GM23338 (cell line): ENCODE results near the gene KLF7. TPM values are rescaled to one million over a fixed set of nuclear protein-coding genes. Genes with fewer than 3 reads are reported as not detected.

Source experiments
- ATAC-seq: fragments of 200-7000 bp; cut with Tn5 transposase; 3 replicates; pipeline ENCODE4 v1.9.1; 2020
- DNase-seq: peaks from one replicate; pipeline ENCODE4 v3.0.0-alpha.2; 2015; ENCODE audit warnings: low spot score
- H2AFZ ChIP-seq: fragments of 200-600 bp; sonication (generic); 2 replicates; pipeline ENCODE4 v1.8.0; 2016; ENCODE audit warnings: antibody characterized with exemption, mild to moderate bottlenecking, moderate library complexity
- H3F3A ChIP-seq: fragments of 200-600 bp; sonication (generic); replicated peaks from 2 replicates; pipeline ENCODE4 v1.8.0; 2017; ENCODE audit warnings: antibody characterized with exemption, mixed run types, low read depth
- H3K27ac ChIP-seq: fragments of 200-600 bp; sonication (generic); 2 replicates; pipeline ENCODE4 v1.6.1; 2016; ENCODE audit warnings: low read depth
- H3K27me3 ChIP-seq: fragments of 200-600 bp; sonication (generic); 2 replicates; pipeline ENCODE4 v1.8.0; 2016; ENCODE audit warnings: mild to moderate bottlenecking, mixed run types, moderate library complexity; ENCODE audit not compliant: insufficient read depth
- H3K36me3 ChIP-seq: fragments of 200-600 bp; sonication (generic); 2 replicates; pipeline ENCODE4 v1.8.0; 2016; ENCODE audit warnings: mild to moderate bottlenecking; ENCODE audit not compliant: insufficient read depth
- H3K4me1 ChIP-seq: fragments of 200-600 bp; sonication (generic); 2 replicates; pipeline ENCODE4 v1.8.0; 2016; ENCODE audit warnings: mild to moderate bottlenecking, moderate library complexity; ENCODE audit not compliant: insufficient read depth
- H3K4me2 ChIP-seq: fragments of 200-600 bp; sonication (generic); 2 replicates; pipeline ENCODE4 v1.7.1; 2017; ENCODE audit warnings: mixed run types
- H3K4me3 ChIP-seq: fragments of 200-600 bp; sonication (generic); 2 replicates; pipeline ENCODE4 v1.6.1; 2016; ENCODE audit warnings: mixed run types
- H3K79me2 ChIP-seq: fragments of 200-600 bp; sonication (generic); replicated peaks from 2 replicates; pipeline ENCODE4 v1.8.0; 2017; ENCODE audit warnings: mild to moderate bottlenecking; ENCODE audit not compliant: insufficient read depth
- H3K9me2 ChIP-seq: fragments of 200-600 bp; sonication (generic); 2 replicates; pipeline ENCODE4 v1.8.0; 2017; ENCODE audit not compliant: insufficient read depth
- H4K20me1 ChIP-seq: fragments of 200-600 bp; sonication (generic); replicated peaks from 2 replicates; pipeline ENCODE4 v1.8.0; 2017; ENCODE audit warnings: mild to moderate bottlenecking; ENCODE audit not compliant: insufficient read depth
- H3K27ac Mint-ChIP-seq: 2 replicates; pipeline ENCODE4 v1.8.0; 2020; ENCODE audit warnings: inconsistent platforms, mild to moderate bottlenecking, moderate library complexity, mixed read lengths
- H3K27me3 Mint-ChIP-seq: 3 replicates; pipeline ENCODE4 v1.8.0; 2022; ENCODE audit warnings: low read depth, mild to moderate bottlenecking, moderate library complexity, mixed read lengths, inconsistent platforms; ENCODE audit not compliant: insufficient read depth, poor library complexity
- H3K36me3 Mint-ChIP-seq: 3 replicates; pipeline ENCODE4 v1.8.0; 2021; ENCODE audit warnings: low read depth, mild to moderate bottlenecking, inconsistent platforms, moderate library complexity, mixed read lengths
- H3K4me1 Mint-ChIP-seq: 3 replicates; pipeline ENCODE4 v1.8.0; 2020; ENCODE audit warnings: mild to moderate bottlenecking, inconsistent platforms, mixed read lengths
- H3K4me3 Mint-ChIP-seq: 3 replicates; pipeline ENCODE4 v1.8.0; 2021; ENCODE audit warnings: moderate library complexity, mild to moderate bottlenecking, inconsistent platforms, mixed read lengths
- H3K9me3 Mint-ChIP-seq: 3 replicates; pipeline ENCODE4 v1.8.0; 2020; ENCODE audit warnings: moderate library complexity, mild to moderate bottlenecking, inconsistent platforms, mixed read lengths
- EZH2 ChIP-seq: fragments of 200-600 bp; sonication (generic); IDR thresholded peaks from one replicate; pipeline ENCODE4 v1.8.0; 2017; ENCODE audit warnings: antibody characterized with exemption, mild to moderate bottlenecking, low read depth; ENCODE audit not compliant: unreplicated experiment
- EZH2phosphoT487 ChIP-seq: fragments of 200-600 bp; sonication (generic); IDR thresholded peaks from one replicate; pipeline ENCODE4 v1.8.1; 2018; ENCODE audit warnings: antibody characterized with exemption; ENCODE audit not compliant: unreplicated experiment
- JUNB ChIP-seq: IDR thresholded peaks from one replicate; pipeline ENCODE4 v1.6.1; 2016; ENCODE audit warnings: antibody characterized with exemption; ENCODE audit not compliant: unreplicated experiment
- NANOG ChIP-seq: IDR thresholded peaks from 2 replicates; pipeline ENCODE4 v1.6.1; 2016; ENCODE audit warnings: antibody characterized with exemption, borderline replicate concordance
- POLR2AphosphoS5 ChIP-seq: IDR thresholded peaks from 2 replicates; pipeline ENCODE4 v1.6.1; 2016; ENCODE audit warnings: antibody characterized with exemption, low read depth
- STAT1 ChIP-seq: IDR thresholded peaks from one replicate; pipeline ENCODE4 v1.6.1; 2016; ENCODE audit warnings: antibody characterized with exemption; ENCODE audit not compliant: unreplicated experiment
- ZNF114 ChIP-seq: fragments of 250-450 bp; sonication (Bioruptor Pico); IDR thresholded peaks from 2 replicates; pipeline ENCODE4 v1.5.0; 2020; ENCODE audit warnings: mild to moderate bottlenecking, moderate library complexity
- polyA plus RNA-seq: library from polyadenylated mRNA; unstranded; fragments of >200 nt; fragmentation: Nextera tagmentation; extraction: Ambion mirVana; gene quantifications from 2 replicates; pipeline ENCODE4 v1.2.1, GENCODE V29; 2016
- total RNA-seq: library from RNA; depleted of rRNA; stranded (reverse); fragments of >200 nt; shearing (Covaris generic); gene quantifications from 2 replicates; pipeline ENCODE4 v1.2.3, GENCODE V29; 2014
- TF ChIP-seq, protein P1 (sequence below): IDR thresholded peaks from one replicate; pipeline ENCODE4 v1.6.1; 2018; ENCODE audit warnings: antibody characterized with exemption; ENCODE audit not compliant: unreplicated experiment
- TF ChIP-seq, protein P2 (sequence below): fragments of 250-450 bp; sonication (Bioruptor Pico); IDR thresholded peaks from 2 replicates; pipeline ENCODE4 v1.5.0; 2020; ENCODE audit warnings: mild to moderate bottlenecking, moderate library complexity
- TF ChIP-seq, protein P3 (sequence below): IDR thresholded peaks from 2 replicates; pipeline ENCODE4 v1.6.1; 2016; ENCODE audit warnings: antibody characterized with exemption

Gene KLF7
- total and polyA plus RNA-seq, 2 experiments from 2014 or later, result 5.7 to 15.4 TPM

DNA sequence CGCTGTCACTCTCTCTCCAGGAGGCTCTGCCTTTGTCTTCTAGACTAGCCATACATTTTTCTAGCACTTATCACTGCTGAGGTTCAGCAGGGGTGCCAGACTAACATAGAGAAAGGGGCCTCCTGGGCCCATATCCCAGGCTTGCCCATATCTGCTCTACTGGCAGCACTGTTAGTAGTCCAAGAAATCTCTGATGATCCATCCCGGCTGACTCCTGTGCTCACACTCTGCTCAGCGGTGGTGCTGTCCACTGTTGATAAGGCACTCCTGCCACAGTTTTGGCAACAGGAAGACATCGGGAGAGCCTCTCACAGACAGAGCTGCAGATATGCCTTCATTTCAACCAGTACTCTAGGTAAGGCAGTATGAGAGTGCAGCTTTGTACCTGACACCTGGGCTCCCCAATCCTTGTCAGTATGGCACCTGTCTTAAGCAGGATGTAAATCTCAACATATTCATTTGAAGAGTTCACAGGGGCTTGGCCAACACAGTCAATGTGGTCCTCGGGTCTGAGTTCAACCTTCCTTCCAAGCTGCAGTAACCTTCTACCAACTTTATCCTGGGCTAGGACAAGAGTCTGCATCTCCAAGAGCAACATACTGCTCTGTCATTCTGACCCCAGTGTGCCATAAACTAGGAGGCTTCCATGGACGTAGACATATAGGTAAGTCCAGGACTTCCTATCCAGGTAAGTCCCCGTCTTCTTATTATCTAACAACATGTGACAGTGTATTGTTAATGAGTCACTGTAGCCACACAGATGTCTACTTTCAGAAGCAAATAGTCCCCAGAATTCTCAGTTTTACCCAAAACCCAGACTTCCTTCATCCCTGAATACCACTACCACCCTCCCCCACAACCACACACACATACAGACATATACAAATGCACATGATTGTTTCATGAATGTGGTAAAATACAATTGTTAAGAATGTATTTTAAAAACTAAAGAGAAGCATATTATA is 16.2 kb downstream of the KLF7 start:
- no peak overlapping the region for H2AFZ ChIP-seq
- Mint-ChIP-seq H3K36me3 (no peaks in the 10 kb centered on the region; the same call in 2 of the 3 replicates), H3K27ac (no peak overlapping the region), H3K4me3 (no peak overlapping the region), H3K9me3 (no peaks in the 10 kb centered on the region; the same call in 2 of the 3 replicates), H3K4me1 (peaks cover 64% of the 10 kb centered on the region), H3K27me3 (peaks cover 3% of the 10 kb centered on the region)
- H3K9me2 ChIP-seq, result no peaks in the 10 kb centered on the region
- H3K27me3 ChIP-seq, result no peaks in the 10 kb centered on the region
- H3K4me2 ChIP-seq, result no peak overlapping the region
- DNase-seq (no peak), ATAC-seq (no peak)
- H3K4me3 ChIP-seq, result no peak overlapping the region
- H3K4me1 ChIP-seq, result peaks cover 62% of the 10 kb centered on the region
- H3F3A ChIP-seq, result no peaks in the 10 kb centered on the region
- peaks cover 7% of the 10 kb centered on the region; the same call in 1 of the 2 replicates for H3K36me3 ChIP-seq
- H3K27ac ChIP-seq, result no peak overlapping the region
- H3K79me2 ChIP-seq, result peaks cover 97% of the 10 kb centered on the region
- H4K20me1 ChIP-seq, result no peaks in the 10 kb centered on the region
- TF ChIP-seq POLR2AphosphoS5, result no peak

DNA sequence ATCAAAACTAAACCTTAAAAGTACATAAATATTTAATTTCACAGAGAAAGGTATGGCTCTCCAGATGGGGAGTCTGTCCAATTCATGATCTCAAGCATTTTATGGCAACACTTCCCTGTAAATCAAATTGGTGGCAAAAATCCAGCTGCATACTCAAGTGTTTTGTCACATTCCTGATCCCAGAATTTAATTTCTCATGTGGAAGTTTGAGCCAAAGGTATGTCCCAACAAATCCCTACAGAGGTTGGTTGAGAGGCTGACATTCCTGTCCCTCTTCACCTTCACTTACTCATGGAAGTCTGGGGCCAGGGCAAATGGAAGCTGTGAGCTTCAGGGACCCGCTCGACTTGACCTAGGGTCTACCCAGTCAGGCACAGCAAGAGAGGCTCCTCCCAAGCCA is 17.7 kb downstream of the KLF7 start:
- no peaks in the 10 kb centered on the region for H3K27me3 ChIP-seq
- no peak for TF ChIP-seq STAT1
- TF ChIP-seq POLR2AphosphoS5, result no peak
- TF ChIP-seq ZNF114 (CRISPR knock-in tag), result no peak
- no peak for TF ChIP-seq EZH2phosphoT487
- TF ChIP-seq, protein P1, sequence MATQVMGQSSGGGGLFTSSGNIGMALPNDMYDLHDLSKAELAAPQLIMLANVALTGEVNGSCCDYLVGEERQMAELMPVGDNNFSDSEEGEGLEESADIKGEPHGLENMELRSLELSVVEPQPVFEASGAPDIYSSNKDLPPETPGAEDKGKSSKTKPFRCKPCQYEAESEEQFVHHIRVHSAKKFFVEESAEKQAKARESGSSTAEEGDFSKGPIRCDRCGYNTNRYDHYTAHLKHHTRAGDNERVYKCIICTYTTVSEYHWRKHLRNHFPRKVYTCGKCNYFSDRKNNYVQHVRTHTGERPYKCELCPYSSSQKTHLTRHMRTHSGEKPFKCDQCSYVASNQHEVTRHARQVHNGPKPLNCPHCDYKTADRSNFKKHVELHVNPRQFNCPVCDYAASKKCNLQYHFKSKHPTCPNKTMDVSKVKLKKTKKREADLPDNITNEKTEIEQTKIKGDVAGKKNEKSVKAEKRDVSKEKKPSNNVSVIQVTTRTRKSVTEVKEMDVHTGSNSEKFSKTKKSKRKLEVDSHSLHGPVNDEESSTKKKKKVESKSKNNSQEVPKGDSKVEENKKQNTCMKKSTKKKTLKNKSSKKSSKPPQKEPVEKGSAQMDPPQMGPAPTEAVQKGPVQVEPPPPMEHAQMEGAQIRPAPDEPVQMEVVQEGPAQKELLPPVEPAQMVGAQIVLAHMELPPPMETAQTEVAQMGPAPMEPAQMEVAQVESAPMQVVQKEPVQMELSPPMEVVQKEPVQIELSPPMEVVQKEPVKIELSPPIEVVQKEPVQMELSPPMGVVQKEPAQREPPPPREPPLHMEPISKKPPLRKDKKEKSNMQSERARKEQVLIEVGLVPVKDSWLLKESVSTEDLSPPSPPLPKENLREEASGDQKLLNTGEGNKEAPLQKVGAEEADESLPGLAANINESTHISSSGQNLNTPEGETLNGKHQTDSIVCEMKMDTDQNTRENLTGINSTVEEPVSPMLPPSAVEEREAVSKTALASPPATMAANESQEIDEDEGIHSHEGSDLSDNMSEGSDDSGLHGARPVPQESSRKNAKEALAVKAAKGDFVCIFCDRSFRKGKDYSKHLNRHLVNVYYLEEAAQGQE, result no peak
- TF ChIP-seq, protein P2, sequence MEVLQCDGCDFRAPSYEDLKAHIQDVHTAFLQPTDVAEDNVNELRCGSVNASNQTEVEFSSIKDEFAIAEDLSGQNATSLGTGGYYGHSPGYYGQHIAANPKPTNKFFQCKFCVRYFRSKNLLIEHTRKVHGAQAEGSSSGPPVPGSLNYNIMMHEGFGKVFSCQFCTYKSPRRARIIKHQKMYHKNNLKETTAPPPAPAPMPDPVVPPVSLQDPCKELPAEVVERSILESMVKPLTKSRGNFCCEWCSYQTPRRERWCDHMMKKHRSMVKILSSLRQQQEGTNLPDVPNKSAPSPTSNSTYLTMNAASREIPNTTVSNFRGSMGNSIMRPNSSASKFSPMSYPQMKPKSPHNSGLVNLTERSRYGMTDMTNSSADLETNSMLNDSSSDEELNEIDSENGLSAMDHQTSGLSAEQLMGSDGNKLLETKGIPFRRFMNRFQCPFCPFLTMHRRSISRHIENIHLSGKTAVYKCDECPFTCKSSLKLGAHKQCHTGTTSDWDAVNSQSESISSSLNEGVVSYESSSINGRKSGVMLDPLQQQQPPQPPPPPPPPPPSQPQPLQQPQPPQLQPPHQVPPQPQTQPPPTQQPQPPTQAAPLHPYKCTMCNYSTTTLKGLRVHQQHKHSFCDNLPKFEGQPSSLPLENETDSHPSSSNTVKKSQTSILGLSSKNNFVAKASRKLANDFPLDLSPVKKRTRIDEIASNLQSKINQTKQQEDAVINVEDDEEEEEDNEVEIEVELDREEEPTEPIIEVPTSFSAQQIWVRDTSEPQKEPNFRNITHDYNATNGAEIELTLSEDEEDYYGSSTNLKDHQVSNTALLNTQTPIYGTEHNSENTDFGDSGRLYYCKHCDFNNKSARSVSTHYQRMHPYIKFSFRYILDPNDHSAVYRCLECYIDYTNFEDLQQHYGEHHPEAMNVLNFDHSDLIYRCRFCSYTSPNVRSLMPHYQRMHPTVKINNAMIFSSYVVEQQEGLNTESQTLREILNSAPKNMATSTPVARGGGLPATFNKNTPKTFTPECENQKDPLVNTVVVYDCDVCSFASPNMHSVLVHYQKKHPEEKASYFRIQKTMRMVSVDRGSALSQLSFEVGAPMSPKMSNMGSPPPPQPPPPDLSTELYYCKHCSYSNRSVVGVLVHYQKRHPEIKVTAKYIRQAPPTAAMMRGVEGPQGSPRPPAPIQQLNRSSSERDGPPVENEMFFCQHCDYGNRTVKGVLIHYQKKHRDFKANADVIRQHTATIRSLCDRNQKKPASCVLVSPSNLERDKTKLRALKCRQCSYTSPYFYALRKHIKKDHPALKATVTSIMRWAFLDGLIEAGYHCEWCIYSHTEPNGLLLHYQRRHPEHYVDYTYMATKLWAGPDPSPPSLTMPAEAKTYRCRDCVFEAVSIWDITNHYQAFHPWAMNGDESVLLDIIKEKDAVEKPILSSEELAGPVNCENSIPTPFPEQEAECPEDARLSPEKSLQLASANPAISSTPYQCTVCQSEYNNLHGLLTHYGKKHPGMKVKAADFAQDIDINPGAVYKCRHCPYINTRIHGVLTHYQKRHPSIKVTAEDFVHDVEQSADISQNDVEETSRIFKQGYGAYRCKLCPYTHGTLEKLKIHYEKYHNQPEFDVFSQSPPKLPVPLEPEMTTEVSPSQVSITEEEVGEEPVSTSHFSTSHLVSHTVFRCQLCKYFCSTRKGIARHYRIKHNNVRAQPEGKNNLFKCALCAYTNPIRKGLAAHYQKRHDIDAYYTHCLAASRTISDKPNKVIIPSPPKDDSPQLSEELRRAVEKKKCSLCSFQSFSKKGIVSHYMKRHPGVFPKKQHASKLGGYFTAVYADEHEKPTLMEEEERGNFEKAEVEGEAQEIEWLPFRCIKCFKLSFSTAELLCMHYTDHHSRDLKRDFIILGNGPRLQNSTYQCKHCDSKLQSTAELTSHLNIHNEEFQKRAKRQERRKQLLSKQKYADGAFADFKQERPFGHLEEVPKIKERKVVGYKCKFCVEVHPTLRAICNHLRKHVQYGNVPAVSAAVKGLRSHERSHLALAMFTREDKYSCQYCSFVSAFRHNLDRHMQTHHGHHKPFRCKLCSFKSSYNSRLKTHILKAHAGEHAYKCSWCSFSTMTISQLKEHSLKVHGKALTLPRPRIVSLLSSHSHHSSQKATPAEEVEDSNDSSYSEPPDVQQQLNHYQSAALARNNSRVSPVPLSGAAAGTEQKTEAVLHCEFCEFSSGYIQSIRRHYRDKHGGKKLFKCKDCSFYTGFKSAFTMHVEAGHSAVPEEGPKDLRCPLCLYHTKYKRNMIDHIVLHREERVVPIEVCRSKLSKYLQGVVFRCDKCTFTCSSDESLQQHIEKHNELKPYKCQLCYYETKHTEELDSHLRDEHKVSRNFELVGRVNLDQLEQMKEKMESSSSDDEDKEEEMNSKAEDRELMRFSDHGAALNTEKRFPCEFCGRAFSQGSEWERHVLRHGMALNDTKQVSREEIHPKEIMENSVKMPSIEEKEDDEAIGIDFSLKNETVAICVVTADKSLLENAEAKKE (CRISPR knock-in tag), result no peak
- TF ChIP-seq, protein P3, sequence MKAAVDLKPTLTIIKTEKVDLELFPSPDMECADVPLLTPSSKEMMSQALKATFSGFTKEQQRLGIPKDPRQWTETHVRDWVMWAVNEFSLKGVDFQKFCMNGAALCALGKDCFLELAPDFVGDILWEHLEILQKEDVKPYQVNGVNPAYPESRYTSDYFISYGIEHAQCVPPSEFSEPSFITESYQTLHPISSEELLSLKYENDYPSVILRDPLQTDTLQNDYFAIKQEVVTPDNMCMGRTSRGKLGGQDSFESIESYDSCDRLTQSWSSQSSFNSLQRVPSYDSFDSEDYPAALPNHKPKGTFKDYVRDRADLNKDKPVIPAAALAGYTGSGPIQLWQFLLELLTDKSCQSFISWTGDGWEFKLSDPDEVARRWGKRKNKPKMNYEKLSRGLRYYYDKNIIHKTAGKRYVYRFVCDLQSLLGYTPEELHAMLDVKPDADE, result no peak
- TF ChIP-seq EZH2, result no peak
- no peak for TF ChIP-seq JUNB
- no peak for TF ChIP-seq NANOG

More for the DNA sequence above, 17.7 kb downstream of the KLF7 start:
- H3K4me3 Mint-ChIP-seq, result no peak overlapping the region
- Histone ChIP-seq H4K20me1 (no peaks in the 10 kb centered on the region), H3K79me2 (peaks cover 93% of the 10 kb centered on the region), H3F3A (no peaks in the 10 kb centered on the region), H3K27ac (no peak overlapping the region), H3K4me2 (no peak overlapping the region), H3K36me3 (peaks cover 7% of the 10 kb centered on the region; the same call in 1 of the 2 replicates), H3K4me1 (peaks cover 62% of the 10 kb centered on the region), H3K4me3 (no peak overlapping the region), H3K9me2 (no peaks in the 10 kb centered on the region), H2AFZ (no peak overlapping the region)
- no peaks in the 10 kb centered on the region; the same call in 2 of the 3 replicates for H3K36me3 Mint-ChIP-seq
- H3K27me3 Mint-ChIP-seq, result peaks cover 5% of the 10 kb centered on the region
- peaks cover 65% of the 10 kb centered on the region for H3K4me1 Mint-ChIP-seq
- no peak overlapping the region for H3K27ac Mint-ChIP-seq
- no peak for ATAC-seq
- no peak for DNase-seq
- H3K9me3 Mint-ChIP-seq, result no peaks in the 10 kb centered on the region; the same call in 2 of the 3 replicates
